Activated CD4-positive, alpha-beta T cell treated with anti-CD3 and anti-CD28 coated beads, Interleukin-10, Interleukin-2, amounts not matched to agents 100 ng/mL and 50 ng/mL, durations not matched to agents 16 hours and 8 hours (primary cell): ENCODE results near the gene PPIL4.
"Not testable (repeated sequence)": the region's sequence is repeated elsewhere in the genome, so short reads cannot be mapped to it uniquely, and the experiment has no call there.

Experiments used
- DNase-seq: peaks from one replicate; pipeline ENCODE4 v3.0.0-alpha.2; 2020

PPIL4 gene

GRCh38 chr6:149515494-149515893 is 30.3 kb downstream of the PPIL4 start:
- DNase-seq = no peak

- DNase-seq = no peak
These were observed 31.9 kb downstream of the PPIL4 start for GRCh38 chr6:149513915-149514314.

GRCh38 chr6:149510793-149511512 is 34.9 kb downstream of the PPIL4 start:
- no peak for DNase-seq

DNA sequence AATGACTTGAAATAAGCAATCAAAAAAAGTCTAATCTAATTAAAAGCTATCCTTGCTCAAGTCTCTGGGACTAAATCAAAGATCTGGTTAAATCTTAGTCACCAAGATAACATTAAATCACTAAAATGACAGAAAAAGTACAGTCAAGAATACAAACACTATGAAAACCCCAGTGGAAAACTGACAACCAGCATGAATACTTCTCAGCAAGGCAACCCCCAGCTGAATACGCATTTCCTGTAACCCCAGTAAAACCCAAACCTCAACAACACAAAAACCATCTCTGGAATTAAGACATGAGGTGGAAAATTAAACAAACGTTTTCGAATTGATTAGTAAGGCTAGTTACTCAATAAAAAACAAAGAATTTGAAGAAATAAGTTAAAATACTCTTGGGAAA is 37.4 kb downstream of the PPIL4 start:
- peak; percentile 88 for DNase-seq

- DNase-seq = no peak
These were observed 42.0 kb downstream of the PPIL4 start for GRCh38 chr6:149503872-149504271.

- DNase-seq = no peak
These were observed 42.6 kb downstream of the PPIL4 start for GRCh38 chr6:149503276-149503675.

DNA sequence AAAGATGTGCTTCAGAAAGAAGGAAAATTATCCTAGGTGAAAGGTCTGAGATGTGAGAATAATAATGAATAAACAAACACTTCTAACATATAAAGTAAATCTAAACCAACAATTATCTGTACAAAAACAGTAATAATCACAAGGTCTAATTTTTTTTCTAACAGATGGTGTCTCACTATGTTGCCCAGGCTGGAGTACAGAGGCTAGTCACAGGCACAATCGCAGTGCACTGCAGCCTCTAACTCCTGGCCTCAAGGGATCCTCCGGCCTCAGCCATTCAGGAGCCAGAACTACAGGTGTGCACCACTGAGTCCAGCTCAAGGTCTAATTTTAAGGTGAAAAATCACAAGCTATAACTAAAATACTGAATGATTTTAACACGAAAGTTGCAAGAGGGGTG is 44.1 kb downstream of the PPIL4 start:
- no peak for DNase-seq

GRCh38 chr6:149501201-149501600 is 44.6 kb downstream of the PPIL4 start:
- DNase-seq = no peak

DNA sequence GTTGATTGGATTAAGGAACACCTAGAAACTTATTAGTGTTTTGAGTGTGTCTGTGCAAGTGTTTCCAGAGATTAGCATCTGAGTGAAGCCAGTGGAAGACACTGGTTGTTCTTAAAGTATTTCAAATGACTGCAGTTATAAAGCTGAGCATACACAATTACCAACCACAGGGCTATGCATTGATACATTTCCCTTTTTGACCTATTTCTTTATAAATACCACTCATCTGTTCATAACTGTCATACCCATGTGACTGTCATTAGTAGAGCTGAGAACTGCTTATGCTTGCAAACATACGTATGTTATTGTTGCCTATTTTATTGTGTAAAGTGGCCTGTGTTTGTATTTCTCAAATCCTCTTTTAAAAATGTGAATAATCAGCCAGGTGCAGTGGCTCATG is 45.7 kb downstream of the PPIL4 start:
- DNase-seq = no peak

GRCh38 chr6:149499066-149499465 is 46.8 kb downstream of the PPIL4 start:
- DNase-seq = no peak

GRCh38 chr6:149497365-149497764 is 48.5 kb downstream of the PPIL4 start:
- DNase-seq = no peak

- peak; percentile 68 for DNase-seq
These were observed 49.2 kb downstream of the PPIL4 start for GRCh38 chr6:149496597-149496996.

GRCh38 chr6:149495349-149496016 is 50.4 kb downstream of the PPIL4 start:
- DNase-seq = not testable (repeated sequence)

- DNase-seq = peak; percentile 93
These were observed 51.0 kb downstream of the PPIL4 start for GRCh38 chr6:149494810-149495209.

DNA sequence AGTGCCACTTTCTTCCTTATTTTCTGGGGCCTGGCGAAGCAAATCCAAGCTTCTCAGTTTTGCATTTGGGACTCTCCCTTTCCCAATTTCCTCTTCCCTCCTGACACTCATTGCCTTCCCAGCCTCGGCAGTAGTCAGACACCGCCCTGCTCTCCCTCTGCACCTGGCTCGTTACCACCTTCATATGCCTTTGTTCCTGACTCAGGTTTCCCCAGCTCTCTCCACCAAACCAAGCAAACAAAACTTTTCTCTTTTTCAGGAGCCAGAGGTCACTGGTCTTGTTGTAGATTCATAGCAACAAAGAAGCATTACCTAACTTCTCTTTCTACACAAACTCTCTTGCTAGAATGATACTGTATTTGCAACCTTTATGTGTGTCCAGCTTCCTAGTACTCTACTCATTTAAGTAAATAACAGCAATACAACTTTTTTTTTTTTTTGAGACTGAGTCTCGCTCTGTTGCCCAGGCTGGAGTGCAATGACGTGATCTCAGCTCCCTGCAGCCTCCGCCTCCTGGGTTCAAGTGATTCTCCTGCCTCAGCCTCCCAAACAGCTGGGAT is 52.0 kb downstream of the PPIL4 start:
- no peak for DNase-seq

- DNase-seq = no peak
These were observed 53.0 kb downstream of the PPIL4 start for GRCh38 chr6:149492798-149493343.

- DNase-seq = no peak
These were observed 55.9 kb downstream of the PPIL4 start for GRCh38 chr6:149489967-149490366.

DNA sequence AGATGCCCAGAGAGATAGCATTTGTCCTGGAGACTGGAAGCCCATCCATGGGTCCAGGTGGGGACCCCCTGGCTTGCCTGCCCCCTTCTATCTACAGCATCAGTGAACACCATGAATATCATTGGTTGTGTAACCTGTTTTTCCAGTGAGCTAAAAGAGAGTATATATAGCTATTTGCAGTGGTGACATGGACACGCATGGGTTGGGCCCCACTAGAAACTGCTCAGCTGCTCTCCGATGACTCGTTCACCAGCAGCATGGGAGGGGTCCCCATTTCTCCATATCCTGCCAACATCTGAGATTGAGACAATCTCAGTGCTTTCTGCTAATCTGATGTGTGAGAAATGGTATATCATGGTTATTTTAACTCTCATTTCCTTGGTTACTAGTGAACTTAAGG is 57.0 kb downstream of the PPIL4 start:
- DNase-seq = peak; percentile 69

DNA sequence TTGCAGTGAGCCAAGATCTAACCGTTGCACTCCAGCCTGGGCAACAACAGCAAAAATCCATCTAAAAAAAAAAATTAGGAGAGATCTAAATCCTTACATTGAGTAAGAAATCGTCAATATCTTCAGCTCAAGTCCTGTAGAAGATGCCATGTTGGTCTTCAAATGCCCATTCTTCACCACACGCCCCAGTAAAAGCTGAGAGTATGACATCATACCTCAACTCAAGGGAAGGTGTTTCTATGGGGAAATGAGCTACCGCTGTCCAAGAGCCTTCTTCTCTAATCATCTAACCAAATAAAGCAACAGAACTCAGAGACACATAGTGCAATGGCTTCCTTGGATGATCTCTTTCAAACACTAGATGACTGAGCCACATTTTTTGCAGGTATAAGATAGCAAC is 58.5 kb downstream of the PPIL4 start:
- DNase-seq = no peak

DNA sequence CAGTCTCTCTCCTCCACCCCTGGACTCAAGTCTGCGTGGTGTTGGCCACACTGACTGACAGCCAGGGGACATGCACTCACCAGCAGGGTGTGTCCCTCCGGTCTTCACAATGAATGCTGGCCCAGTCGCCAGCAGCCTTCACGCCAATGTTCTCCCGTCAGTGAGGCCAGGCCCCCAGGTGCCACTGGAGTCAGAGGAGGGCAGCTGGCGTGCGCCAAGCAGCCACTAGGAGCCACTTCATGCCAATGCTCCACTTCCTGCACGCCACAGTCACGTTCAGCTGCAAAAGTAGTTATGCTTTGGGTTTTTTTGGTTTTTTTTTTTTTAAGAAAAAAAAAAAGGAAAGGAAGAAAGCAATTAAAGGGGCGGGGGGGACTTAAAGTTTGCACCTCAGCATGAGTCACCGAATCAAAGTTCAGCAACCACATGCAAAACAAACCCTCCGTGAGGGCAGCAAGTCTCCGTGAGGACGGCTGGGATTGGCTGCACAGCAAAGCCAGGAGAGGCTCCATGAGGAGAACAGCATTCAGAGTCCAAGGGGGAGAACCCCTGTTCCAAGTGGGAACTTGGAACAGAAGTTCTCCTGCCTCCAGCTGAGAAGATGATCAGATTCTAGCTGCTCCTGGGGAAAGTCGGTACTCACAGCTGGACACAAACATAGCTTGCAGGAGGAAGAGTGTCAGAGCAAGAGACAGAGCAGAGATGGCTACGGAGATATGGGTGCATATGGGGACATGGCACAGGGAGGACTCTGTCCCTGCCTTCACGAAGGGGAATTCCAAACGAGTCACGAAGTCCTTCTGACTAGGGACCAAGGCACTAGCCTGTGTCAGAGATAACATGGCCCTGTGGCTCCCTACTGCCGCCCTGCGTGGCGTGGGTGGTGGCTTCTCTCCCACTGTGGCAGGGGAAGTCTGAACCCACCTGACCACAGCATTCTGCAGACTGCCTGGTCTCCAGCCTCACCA is 60.8 kb downstream of the PPIL4 start, which contains the start of gene ZC3H12D:
Gene ZC3H12D (minus strand): TSS at position 282 of the 968 bp plus-strand sequence. CDS start 10,471 bp downstream, outside the sequence.
- DNase-seq = peak; percentile 92

DNA sequence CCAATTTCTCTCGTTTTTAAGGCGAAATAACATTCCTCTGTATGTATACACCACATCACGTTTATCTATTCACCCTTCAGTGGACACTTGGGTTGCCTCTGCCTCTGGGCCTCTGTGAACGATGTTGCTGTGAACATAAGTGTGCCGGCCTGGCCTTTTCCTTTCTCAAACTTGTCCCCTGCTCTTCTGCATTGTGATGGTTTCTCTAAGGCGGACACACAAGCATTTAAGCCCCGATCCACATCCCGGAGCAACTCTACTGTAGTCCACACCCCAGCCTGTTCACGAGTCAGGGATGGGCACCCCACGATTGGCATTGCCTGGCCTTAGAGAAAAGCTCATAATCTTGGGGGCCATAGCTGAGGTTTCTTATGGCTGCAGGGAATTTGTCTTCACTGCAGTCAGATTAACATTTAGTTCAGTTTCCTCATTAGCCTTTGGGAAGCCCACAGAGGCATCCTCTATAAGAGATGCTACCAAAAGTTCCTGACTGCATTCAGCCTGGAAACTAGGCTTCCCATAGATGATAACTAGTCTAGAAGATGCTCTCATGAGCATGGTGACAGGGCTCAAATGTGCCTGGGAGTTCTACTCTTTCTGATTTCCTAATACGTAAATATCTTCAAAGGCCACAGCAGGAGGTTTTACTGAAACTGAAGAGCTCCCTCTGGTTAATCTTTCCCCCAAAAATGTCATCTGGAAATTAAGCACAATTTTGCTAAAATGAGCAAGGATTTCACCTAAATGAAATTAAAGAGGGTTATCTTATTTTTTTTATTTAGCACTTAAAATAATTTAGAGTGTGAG is 61.8 kb downstream of the PPIL4 start:
- DNase-seq = no peak

DNA sequence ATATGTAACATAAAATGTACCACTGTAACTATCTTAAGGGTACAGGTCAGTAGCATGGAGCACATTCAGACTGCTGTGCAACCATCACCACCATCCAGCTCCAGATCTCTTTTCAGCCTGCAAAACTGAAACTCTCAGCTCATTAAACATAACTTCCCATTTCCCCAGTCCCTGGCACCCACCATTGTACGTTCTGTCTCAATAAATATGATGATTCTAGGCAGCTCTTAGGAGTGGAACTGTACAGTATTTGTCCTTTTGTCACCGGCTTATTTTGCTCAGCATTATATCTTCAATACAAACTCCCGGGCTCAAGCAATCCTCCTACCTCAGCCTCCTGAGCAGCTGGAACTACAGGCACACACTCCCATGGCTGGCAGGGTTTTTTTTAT is 62.5 kb downstream of the PPIL4 start:
- DNase-seq = no peak
